ENCODE measurements around the gene SLF2. TPM values are rescaled to one million over a fixed set of nuclear protein-coding genes. Genes with fewer than 3 reads are reported as not detected.

SLF2 gene
- total RNA-seq, 3 donors from 2014 or later (not counting 1 experiment from before 2014, with no cell fraction given) = 24.2 to 35.4 (median 30.9) TPM

GRCh38 chr10:100945754-100946153 lies 33.0 kb downstream of the SLF2 start:
- TF ChIP-seq CTCF (IDR thresholded peaks at IDR 0.05) = no peak
- Mint-ChIP-seq H3K4me3 (no peak overlapping the region), H3K27me3 (ENCODE audit: low read depth in 2 of 2) (no peaks in the 10 kb centered on the region), H3K27ac (no peak overlapping the region), H3K36me3 (no peaks in the 10 kb centered on the region), H3K9me3 (no peaks in the 10 kb centered on the region), H3K4me1 (no peaks in the 10 kb centered on the region)
- no peak overlapping the region for H3K27ac ChIP-seq (ENCODE audit: low read length)
- no peaks in the 10 kb centered on the region for H3K4me1 ChIP-seq (ENCODE audit: control insufficient read depth, insufficient read depth, low read length)
- H3K36me3 ChIP-seq (ENCODE audit: control insufficient read depth, insufficient read depth, low read length) = peaks cover 74% of the 10 kb centered on the region
- H3K9me3 ChIP-seq (ENCODE audit: control insufficient read depth, insufficient read depth, low read length) = no peaks in the 10 kb centered on the region
- intact Hi-C loops (cut with micrococcal nuclease) = no loop called here
- DNase-seq (no peak), ATAC-seq (no peak)
- H3K4me3 ChIP-seq (ENCODE audit: low read length) = no peak overlapping the region
- no peaks in the 10 kb centered on the region for H3K27me3 ChIP-seq (ENCODE audit: control insufficient read depth, insufficient read depth, low read length)

- Histone ChIP-seq H3K27ac (ENCODE audit: low read length) (no peak overlapping the region), H3K9me3 (ENCODE audit: control insufficient read depth, insufficient read depth, low read length) (no peaks in the 10 kb centered on the region), H3K36me3 (ENCODE audit: control insufficient read depth, insufficient read depth, low read length) (peaks cover 62% of the 10 kb centered on the region), H3K4me3 (ENCODE audit: low read length) (no peak overlapping the region), H3K27me3 (ENCODE audit: control insufficient read depth, insufficient read depth, low read length) (no peaks in the 10 kb centered on the region), H3K4me1 (ENCODE audit: control insufficient read depth, insufficient read depth, low read length) (no peaks in the 10 kb centered on the region)
- no peaks in the 10 kb centered on the region for H3K36me3 Mint-ChIP-seq
- H3K27ac Mint-ChIP-seq = no peak overlapping the region
- no peak for TF ChIP-seq CTCF (IDR thresholded peaks at IDR 0.05)
- H3K4me3 Mint-ChIP-seq = no peak overlapping the region
- H3K9me3 Mint-ChIP-seq = no peaks in the 10 kb centered on the region
- no peaks in the 10 kb centered on the region for H3K27me3 Mint-ChIP-seq (ENCODE audit: low read depth in 2 of 2)
- DNase-seq = no peak
- no peaks in the 10 kb centered on the region for H3K4me1 Mint-ChIP-seq
- no peak for ATAC-seq
- intact Hi-C loops (cut with micrococcal nuclease) = no loop called here
- WGBS (ENCODE audit: insufficient coverage) = 100% methylated on average over 2 of the region's 3 CpGs
Measured at GRCh38 chr10:100948916-100949315, 36.2 kb downstream of the SLF2 start.

- Histone ChIP-seq H3K9me3 (ENCODE audit: control insufficient read depth, insufficient read depth, low read length) (no peaks in the 10 kb centered on the region), H3K4me1 (ENCODE audit: control insufficient read depth, insufficient read depth, low read length) (no peaks in the 10 kb centered on the region), H3K36me3 (ENCODE audit: control insufficient read depth, insufficient read depth, low read length) (peaks cover 73% of the 10 kb centered on the region), H3K27me3 (ENCODE audit: control insufficient read depth, insufficient read depth, low read length) (no peaks in the 10 kb centered on the region), H3K4me3 (ENCODE audit: low read length) (no peak overlapping the region), H3K27ac (ENCODE audit: low read length) (no peak overlapping the region)
- peak overlapping the region in 1 of 2 donors; percentile 5 for H3K27ac Mint-ChIP-seq
- intact Hi-C loops (cut with micrococcal nuclease) = no loop called here
- H3K36me3 Mint-ChIP-seq = peaks cover 34% of the 10 kb centered on the region
- H3K4me3 Mint-ChIP-seq = no peak overlapping the region
- TF ChIP-seq CTCF (IDR thresholded peaks at IDR 0.05) = no peak
- DNase-seq (no peak), ATAC-seq (no peak)
- H3K4me1 Mint-ChIP-seq = no peaks in the 10 kb centered on the region
- no peaks in the 10 kb centered on the region for H3K27me3 Mint-ChIP-seq (ENCODE audit: low read depth in 2 of 2)
- H3K9me3 Mint-ChIP-seq = no peaks in the 10 kb centered on the region
Measured at GRCh38 chr10:100960251-100960650, 47.5 kb downstream of the SLF2 start.

GRCh38 chr10:100962351-100963080 lies 49.8 kb downstream of the SLF2 start:
- no peaks in the 10 kb centered on the region for H3K27me3 Mint-ChIP-seq (ENCODE audit: low read depth in 2 of 2)
- Histone ChIP-seq H3K36me3 (ENCODE audit: control insufficient read depth, insufficient read depth, low read length) (peaks cover 62% of the 10 kb centered on the region), H3K4me1 (ENCODE audit: control insufficient read depth, insufficient read depth, low read length) (no peaks in the 10 kb centered on the region), H3K4me3 (ENCODE audit: low read length) (no peak overlapping the region), H3K27ac (ENCODE audit: low read length) (no peak overlapping the region), H3K9me3 (ENCODE audit: control insufficient read depth, insufficient read depth, low read length) (no peaks in the 10 kb centered on the region), H3K27me3 (ENCODE audit: control insufficient read depth, insufficient read depth, low read length) (no peaks in the 10 kb centered on the region)
- H3K4me3 Mint-ChIP-seq = no peak overlapping the region
- intact Hi-C loops (cut with micrococcal nuclease) = no loop called here
- 100% methylated on average over 3 of the region's 4 CpGs for WGBS (ENCODE audit: insufficient coverage)
- no peak for TF ChIP-seq CTCF (IDR thresholded peaks at IDR 0.05)
- no peak for ATAC-seq
- no peaks in the 10 kb centered on the region for H3K4me1 Mint-ChIP-seq
- DNase-seq = no peak
- H3K36me3 Mint-ChIP-seq = peaks cover 34% of the 10 kb centered on the region
- no peaks in the 10 kb centered on the region for H3K9me3 Mint-ChIP-seq
- no peak overlapping the region for H3K27ac Mint-ChIP-seq
